Stomach (tissue), 9 donors: ENCODE data around the gene INSR. TPM values are rescaled to one million over a fixed set of nuclear protein-coding genes. Genes with fewer than 3 reads are reported as not detected.

Experiments
- DNase-seq, 2 donors: peaks; one replicate each; pipeline versions ENCODE4 v3.0.0 to v3.0.0-alpha.2; 2013 to 2019
- H3K27ac ChIP-seq, 5 donors: fragments of 200-600 bp in 4 of 5; sonication (generic) in 4 of 5; one replicate each; pipeline ENCODE4 v1.5.1; 2013 to 2019; ENCODE audit warnings: mild to moderate bottlenecking in 1 of 5, moderate library complexity in 1 of 5
- H3K27me3 ChIP-seq, 3 donors: fragments of 200-600 bp; sonication (generic); one replicate each; pipeline ENCODE4 v1.5.1; 2017 to 2019; ENCODE audit warnings: mixed run types in 1 of 3
- H3K36me3 ChIP-seq, 4 donors: fragments of 200-600 bp; sonication (generic); 1 replicate in 3 of 4; 2 replicates in 1 of 4; pipeline ENCODE4 v1.5.1; 2016 to 2019
- H3K4me1 ChIP-seq, 4 donors: fragments of 200-600 bp; sonication (generic); one replicate each; pipeline ENCODE4 v1.5.1; 2016 to 2019
- H3K4me3 ChIP-seq, 4 donors: fragments of 200-600 bp; sonication (generic) in 3 of 4; one replicate each; pipeline ENCODE4 v1.5.1; 2016 to 2019; ENCODE audit warnings: mild to moderate bottlenecking in 1 of 4
- H3K9me3 ChIP-seq, 4 donors: fragments of 200-600 bp; sonication (generic); one replicate each; pipeline ENCODE4 v1.5.1; 2016 to 2019
- CTCF ChIP-seq, 7 experiments: fragments of 450-650 bp in 4 of 7; fragments of 200-600 bp in 3 of 7; sonication (generic) in 3 of 7; IDR thresholded peaks; one replicate each; pipeline ENCODE4 v1.5.1; 2016 to 2019; ENCODE audit warnings: antibody characterized with exemption in 7 of 7, control low read depth in 2 of 7, mild to moderate bottlenecking in 1 of 7
- EP300 ChIP-seq: sonication (generic); formaldehyde crosslinking; IDR thresholded peaks from one replicate; pipeline ENCODE4 v1.6.1; 2017; ENCODE audit warnings: antibody characterized with exemption
- POLR2A ChIP-seq, 4 donors: fragments of 450-650 bp; IDR thresholded peaks; one replicate each; pipeline ENCODE4 v1.6.1; 2016; ENCODE audit warnings: antibody characterized with exemption in 4 of 4, control low read depth in 2 of 4, mild to moderate bottlenecking in 1 of 4, moderate library complexity in 1 of 4
- POLR2AphosphoS5 ChIP-seq, 3 donors: sonication (generic); formaldehyde crosslinking; IDR thresholded peaks; one replicate each; pipeline ENCODE4 v1.6.1; 2016; ENCODE audit warnings: antibody characterized with exemption in 3 of 3
- WGBS, 5 donors: extraction: QIAGEN DNeasy Blood & Tissue Kit in 3 of 5; methylation state at CpG; one replicate each; pipeline versions ENCODE4 v1.1.5 to v1.1.7; 2013 to 2018; 5-methylcytosine and 5-hydroxymethylcytosine counted together
- intact Hi-C: fragments of 100-400 bp; cut with DNase I; formaldehyde crosslinking; loops from one replicate; pipeline ENCODE4 v1.15.1; 2023; ENCODE audit warnings: low total_unique reads
- polyA plus RNA-seq, 3 donors: library from polyadenylated mRNA; stranded (reverse); fragments of 200-250 nt; gene quantifications; one replicate each; pipeline ENCODE4 v1.2.3, GENCODE V29; 2013
- total RNA-seq, 5 donors: library from RNA; depleted of rRNA; stranded (reverse); fragments of >200 nt; gene quantifications; one replicate each; pipeline versions ENCODE4 v1.1.0 to v1.2.3, GENCODE V29; 2014 to 2016
- donor health status: healthy with polysubstance abuse.
- donor health status: Bipolar disorder and iron deficiency.
- donor health status: healthy.

Gene INSR
- total and polyA plus RNA-seq, 8 donors: 4.4 to 513 (median 66.4) TPM

GRCh38 chr19:7120499-7120898, 173.7 kb downstream of the INSR start:
- no peaks in the 10 kb centered on the region for H3K27me3 ChIP-seq
- WGBS, 5 donors: 93 to 97% (median 94%) methylated on average over 10 of the region's 10 CpGs
- H3K4me1 ChIP-seq: no peaks in the 10 kb centered on the region
- intact Hi-C loops: no loop called here
- H3K27ac ChIP-seq: no peak overlapping the region
- TF ChIP-seq POLR2A (IDR thresholded peaks at IDR 0.05) (no peak), CTCF (IDR thresholded peaks at IDR 0.05) (no peak), EP300 (no peak), POLR2AphosphoS5 (IDR thresholded peaks at IDR 0.05) (no peak)
- H3K4me3 ChIP-seq: no peak overlapping the region
- H3K36me3 ChIP-seq: peaks cover 57 to 93% (median 92%) of the 10 kb centered on the region in 4 donors
- no peak for DNase-seq
- peaks cover 0 to 6% (median 4%) of the 10 kb centered on the region in 4 donors for H3K9me3 ChIP-seq

GRCh38 chr19:7119582-7119981, 174.6 kb downstream of the INSR start:
- no peaks in the 10 kb centered on the region for H3K4me1 ChIP-seq
- H3K27me3 ChIP-seq: no peaks in the 10 kb centered on the region
- intact Hi-C loops: no loop called here
- TF ChIP-seq CTCF (IDR thresholded peaks at IDR 0.05) (no peak), EP300 (no peak), POLR2AphosphoS5 (IDR thresholded peaks at IDR 0.05) (no peak), POLR2A (IDR thresholded peaks at IDR 0.05) (no peak)
- 85 to 95% (median 89%) methylated on average over 14 of the region's 14 CpGs for WGBS, 5 donors
- no peak overlapping the region for H3K4me3 ChIP-seq
- H3K36me3 ChIP-seq: peaks cover 48 to 91% (median 90%) of the 10 kb centered on the region in 4 donors
- no peaks in the 10 kb centered on the region for H3K9me3 ChIP-seq
- H3K27ac ChIP-seq: no peak overlapping the region
- no peak for DNase-seq

- intact Hi-C loops: no loop called here
- Histone ChIP-seq H3K4me3 (no peak overlapping the region), H3K27me3 (no peaks in the 10 kb centered on the region), H3K27ac (no peak overlapping the region), H3K36me3 (peaks cover 42 to 83% (median 72%) of the 10 kb centered on the region in 4 donors), H3K9me3 (no peaks in the 10 kb centered on the region), H3K4me1 (no peaks in the 10 kb centered on the region)
- DNase-seq: no peak
- WGBS, 5 donors: 92 to 94% (median 92%) methylated on average over 10 to 11 of the region's 11 CpGs
- no peak for TF ChIP-seq CTCF (IDR thresholded peaks at IDR 0.05)
- no peak for TF ChIP-seq EP300
- no peak for TF ChIP-seq POLR2AphosphoS5 (IDR thresholded peaks at IDR 0.05)
- no peak for TF ChIP-seq POLR2A (IDR thresholded peaks at IDR 0.05)
Measured at GRCh38 chr19:7117248-7117647, 177.0 kb downstream of the INSR start.

- H3K4me3 ChIP-seq: no peak overlapping the region
- H3K27ac ChIP-seq: no peak overlapping the region
- no peak for DNase-seq
- no peak for TF ChIP-seq POLR2A (IDR thresholded peaks at IDR 0.05)
- no peak for TF ChIP-seq CTCF (IDR thresholded peaks at IDR 0.05)
- no peak for TF ChIP-seq EP300
- TF ChIP-seq POLR2AphosphoS5 (IDR thresholded peaks at IDR 0.05): no peak
- 77 to 89% (median 87%) methylated on average over 6 of the region's 6 CpGs for WGBS, 5 donors
- intact Hi-C loops: no loop called here
- H3K27me3 ChIP-seq: no peaks in the 10 kb centered on the region
- H3K4me1 ChIP-seq: no peaks in the 10 kb centered on the region
- H3K9me3 ChIP-seq: no peaks in the 10 kb centered on the region
- peaks cover 32 to 68% (median 56%) of the 10 kb centered on the region in 4 donors for H3K36me3 ChIP-seq
Measured at GRCh38 chr19:7115721-7116120, 178.5 kb downstream of the INSR start.
